Natural killer cell (primary cell): ENCODE results near the gene IGF2BP2. TPM values are rescaled to one million over a fixed set of nuclear protein-coding genes. Genes with fewer than 3 reads are reported as not detected.
"Not testable (repeated sequence)": the region's sequence is repeated elsewhere in the genome, so short reads cannot be mapped to it uniquely, and the experiment has no call there.

Experiments used
- ATAC-seq, 3 donors: fragments of 150-1000 bp in 2 of 3; fragments of 200-7000 bp in 1 of 3; cut with Tn5 transposase; 1 replicate in 1 of 3; 2 replicates in 2 of 3; pipeline ENCODE4 v1.10.0; 2021; ENCODE audit warnings: mild to moderate bottlenecking in 2 of 3, moderate library complexity in 2 of 3
- DNase-seq, 2 donors: peaks; one replicate each; pipeline versions ENCODE4 v3.0.0 to v3.0.0-alpha.2; 2013 to 2021; ENCODE audit warnings: mixed read lengths in 1 of 2
- H3K27ac ChIP-seq: one replicate; pipeline ENCODE4 v1.5.1; 2013; ENCODE audit warnings: mild to moderate bottlenecking, low read length
- H3K27me3 ChIP-seq: one replicate; pipeline ENCODE4 v1.6.1; 2013; ENCODE audit warnings: low read length; ENCODE audit not compliant: control insufficient read depth, insufficient read depth
- H3K36me3 ChIP-seq: one replicate; pipeline ENCODE4 v1.6.1; 2013; ENCODE audit warnings: low read length; ENCODE audit not compliant: control insufficient read depth, insufficient read depth
- H3K4me1 ChIP-seq: one replicate; pipeline ENCODE4 v1.6.1; 2013; ENCODE audit warnings: low read length; ENCODE audit not compliant: control insufficient read depth, insufficient read depth
- H3K4me3 ChIP-seq: one replicate; pipeline ENCODE4 v1.5.1; 2013; ENCODE audit warnings: low read length
- H3K9me3 ChIP-seq: one replicate; pipeline ENCODE4 v1.6.1; 2013; ENCODE audit warnings: low read length; ENCODE audit not compliant: control insufficient read depth, insufficient read depth
- H3K27ac Mint-ChIP-seq, 2 donors: one replicate each; pipeline ENCODE4 v1.8.0; 2022; ENCODE audit warnings: mild to moderate bottlenecking in 2 of 2, mixed read lengths in 2 of 2, moderate library complexity in 1 of 2
- H3K27me3 Mint-ChIP-seq, 2 donors: one replicate each; pipeline ENCODE4 v1.8.0; 2022; ENCODE audit warnings: low read depth in 2 of 2, mixed read lengths in 2 of 2
- H3K36me3 Mint-ChIP-seq: one replicate; pipeline ENCODE4 v1.8.0; 2022; ENCODE audit warnings: mixed read lengths
- H3K4me1 Mint-ChIP-seq, 2 donors: one replicate each; pipeline ENCODE4 v1.8.0; 2022; ENCODE audit warnings: mixed read lengths in 2 of 2
- H3K4me3 Mint-ChIP-seq: one replicate; pipeline ENCODE4 v1.8.0; 2022; ENCODE audit warnings: mild to moderate bottlenecking, moderate library complexity, mixed read lengths
- H3K9me3 Mint-ChIP-seq, 2 donors: one replicate each; pipeline ENCODE4 v1.8.0; 2022; ENCODE audit warnings: mixed read lengths in 2 of 2
- WGBS: methylation state at CpG from one replicate; pipeline ENCODE4 v1.1.7; 2013; ENCODE audit warnings: missing lambda C conversion rate; ENCODE audit not compliant: insufficient coverage; 5-methylcytosine and 5-hydroxymethylcytosine counted together
- intact Hi-C: fragments of 100-400 bp; cut with micrococcal nuclease; formaldehyde crosslinking; loops from one replicate; pipeline ENCODE4 v1.14.2; 2022
- total RNA-seq, 4 donors: library from RNA; stranded (reverse); fragments of 120-200 nt in 1 of 4; gene quantifications; one replicate each; pipeline versions ENCODE4 v1.2.3 to v1.2.4, GENCODE V29; 2013 to 2022
- TF ChIP-seq, protein P1 (sequence below): fragments of 200-600 bp; IDR thresholded peaks from one replicate; pipeline ENCODE4 v1.8.0; 2022; ENCODE audit warnings: antibody characterized with exemption

IGF2BP2 gene
- total RNA-seq, 3 donors from 2014 or later (not counting 1 experiment from before 2014, with no cell fraction given) = 4.2 to 16.8 (median 8.8) TPM

DNA sequence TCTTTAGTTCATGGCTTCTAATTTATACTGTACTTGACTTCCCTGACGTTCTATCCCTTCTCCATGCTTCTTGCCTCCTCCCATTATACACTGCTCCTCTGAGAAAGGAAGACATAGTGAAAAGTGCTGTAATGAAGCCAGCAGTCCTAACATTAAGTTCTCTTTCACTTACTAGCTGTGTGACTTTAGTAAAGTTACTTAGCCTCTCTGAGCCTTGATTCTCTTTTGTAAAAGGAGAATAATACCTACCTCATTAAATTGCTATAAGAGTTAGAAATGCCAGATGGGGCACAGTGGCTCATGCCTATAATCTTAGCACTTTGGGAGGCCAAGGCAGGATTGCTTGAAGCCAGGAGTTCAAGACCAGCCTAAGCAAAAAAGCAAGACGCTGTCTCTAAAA lies 18.8 kb upstream of the IGF2BP2 start:
- Mint-ChIP-seq H3K9me3 (no peaks in the 10 kb centered on the region), H3K36me3 (no peaks in the 10 kb centered on the region), H3K4me3 (no peak overlapping the region), H3K27me3 (peaks cover 6 to 28% of the 10 kb centered on the region in 2 donors), H3K4me1 (no peaks in the 10 kb centered on the region), H3K27ac (no peak overlapping the region)
- 100% methylated on average over 1 of the region's 2 CpGs for WGBS
- no peaks in the 10 kb centered on the region for H3K36me3 ChIP-seq
- H3K4me1 ChIP-seq = no peaks in the 10 kb centered on the region
- H3K9me3 ChIP-seq = no peaks in the 10 kb centered on the region
- H3K27me3 ChIP-seq = no peaks in the 10 kb centered on the region
- ATAC-seq (no peak), DNase-seq (no peak)
- intact Hi-C loops = no loop called here
- H3K27ac ChIP-seq = no peak overlapping the region
- H3K4me3 ChIP-seq = no peak overlapping the region
- TF ChIP-seq, protein P1, sequence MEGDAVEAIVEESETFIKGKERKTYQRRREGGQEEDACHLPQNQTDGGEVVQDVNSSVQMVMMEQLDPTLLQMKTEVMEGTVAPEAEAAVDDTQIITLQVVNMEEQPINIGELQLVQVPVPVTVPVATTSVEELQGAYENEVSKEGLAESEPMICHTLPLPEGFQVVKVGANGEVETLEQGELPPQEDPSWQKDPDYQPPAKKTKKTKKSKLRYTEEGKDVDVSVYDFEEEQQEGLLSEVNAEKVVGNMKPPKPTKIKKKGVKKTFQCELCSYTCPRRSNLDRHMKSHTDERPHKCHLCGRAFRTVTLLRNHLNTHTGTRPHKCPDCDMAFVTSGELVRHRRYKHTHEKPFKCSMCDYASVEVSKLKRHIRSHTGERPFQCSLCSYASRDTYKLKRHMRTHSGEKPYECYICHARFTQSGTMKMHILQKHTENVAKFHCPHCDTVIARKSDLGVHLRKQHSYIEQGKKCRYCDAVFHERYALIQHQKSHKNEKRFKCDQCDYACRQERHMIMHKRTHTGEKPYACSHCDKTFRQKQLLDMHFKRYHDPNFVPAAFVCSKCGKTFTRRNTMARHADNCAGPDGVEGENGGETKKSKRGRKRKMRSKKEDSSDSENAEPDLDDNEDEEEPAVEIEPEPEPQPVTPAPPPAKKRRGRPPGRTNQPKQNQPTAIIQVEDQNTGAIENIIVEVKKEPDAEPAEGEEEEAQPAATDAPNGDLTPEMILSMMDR = no peak

DNA sequence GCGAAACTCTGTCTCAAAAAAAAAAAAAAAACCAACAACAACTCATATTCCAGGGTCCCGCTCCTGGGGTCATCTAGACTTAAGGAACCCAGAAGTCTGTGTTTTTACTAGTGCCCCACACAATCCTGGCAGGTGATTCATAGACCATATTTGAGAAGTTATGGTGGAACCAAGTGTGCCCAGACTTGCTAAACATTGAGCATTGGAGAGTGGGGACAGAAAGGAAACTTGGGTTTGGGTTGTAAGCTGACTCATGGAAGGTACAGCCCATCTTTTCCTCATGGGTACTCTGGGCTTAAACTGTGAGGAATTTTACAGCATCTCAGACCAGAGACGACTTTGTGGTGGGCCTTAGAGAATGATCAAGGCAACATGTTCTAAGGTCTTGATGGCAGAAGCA lies 18.3 kb upstream of the IGF2BP2 start:
- Histone ChIP-seq H3K36me3 (no peaks in the 10 kb centered on the region), H3K4me1 (no peaks in the 10 kb centered on the region), H3K4me3 (no peak overlapping the region), H3K27me3 (no peaks in the 10 kb centered on the region), H3K9me3 (no peaks in the 10 kb centered on the region), H3K27ac (no peak overlapping the region)
- no peaks in the 10 kb centered on the region for H3K4me1 Mint-ChIP-seq
- TF ChIP-seq, protein P1 = no peak
- DNase-seq (no peak), ATAC-seq (no peak)
- no peak overlapping the region for H3K4me3 Mint-ChIP-seq
- no peak overlapping the region for H3K27ac Mint-ChIP-seq
- no peaks in the 10 kb centered on the region for H3K9me3 Mint-ChIP-seq
- H3K36me3 Mint-ChIP-seq = no peaks in the 10 kb centered on the region
- WGBS = 88% methylated on average over 2 of the region's 3 CpGs
- H3K27me3 Mint-ChIP-seq = peaks cover 6 to 29% of the 10 kb centered on the region in 2 donors
- intact Hi-C loops = no loop called here

DNA sequence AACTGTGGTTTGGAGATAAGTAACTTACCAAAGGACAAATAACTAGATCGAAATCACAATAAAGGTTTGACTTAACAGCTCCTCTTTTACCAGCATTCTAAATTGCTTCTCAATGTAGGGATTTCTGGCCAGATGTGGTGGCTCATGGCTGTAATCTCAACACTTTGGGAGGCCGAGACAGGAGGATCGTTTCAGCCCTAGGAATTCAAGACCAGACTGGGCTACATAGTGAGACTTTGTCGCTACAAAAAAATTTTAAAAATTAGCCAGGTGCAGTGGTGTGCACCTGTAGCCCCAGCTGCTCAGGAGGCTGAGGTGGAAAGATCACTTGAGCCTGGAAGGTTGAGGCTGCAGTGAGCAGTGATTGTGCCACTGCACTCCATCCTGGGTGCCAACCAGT lies 17.4 kb upstream of the IGF2BP2 start:
- H3K27me3 ChIP-seq = no peaks in the 10 kb centered on the region
- Mint-ChIP-seq H3K4me1 (no peaks in the 10 kb centered on the region), H3K9me3 (no peaks in the 10 kb centered on the region), H3K36me3 (no peaks in the 10 kb centered on the region), H3K4me3 (no peak overlapping the region), H3K27me3 (peaks cover 6 to 32% of the 10 kb centered on the region in 2 donors), H3K27ac (no peak overlapping the region)
- TF ChIP-seq, protein P1 = no peak
- H3K4me3 ChIP-seq = no peak overlapping the region
- DNase-seq (no peak), ATAC-seq (no peak)
- no peaks in the 10 kb centered on the region for H3K4me1 ChIP-seq
- no peaks in the 10 kb centered on the region for H3K36me3 ChIP-seq
- 96% methylated on average over 4 of the region's 4 CpGs for WGBS
- no peaks in the 10 kb centered on the region for H3K9me3 ChIP-seq
- intact Hi-C loops = no loop called here
- no peak overlapping the region for H3K27ac ChIP-seq

GRCh38 chr3:185838417-185838989 lies 13.7 kb upstream of the IGF2BP2 start:
- H3K27ac Mint-ChIP-seq, H3K9me3 Mint-ChIP-seq, intact Hi-C loops, DNase-seq, H3K27ac ChIP-seq, H3K36me3 Mint-ChIP-seq, H3K27me3 ChIP-seq, H3K36me3 ChIP-seq, H3K4me3 ChIP-seq, H3K4me1 Mint-ChIP-seq, H3K4me3 Mint-ChIP-seq, H3K4me1 ChIP-seq, H3K9me3 ChIP-seq, ATAC-seq: not testable (repeated sequence)
- 97% methylated on average over 4 of the region's 4 CpGs for WGBS
- peaks cover 4 to 18% of the 10 kb centered on the region in 2 donors for H3K27me3 Mint-ChIP-seq
